Epithelial cell of proximal tubule (primary cell): ENCODE results near the gene SSRP1. TPM values are rescaled to one million over a fixed set of nuclear protein-coding genes. Genes with fewer than 3 reads are reported as not detected.

Experiments
- DNase-seq: peaks from one replicate; pipeline ENCODE4 v3.0.0-alpha.2; 2011; ENCODE audit warnings: low read depth
- H3K4me3 ChIP-seq: 2 replicates; pipeline ENCODE4 v1.5.1; 2011; ENCODE audit warnings: low read depth, mild to moderate bottlenecking, low read length
- CTCF ChIP-seq: conservative IDR thresholded peaks from 2 replicates; pipeline ENCODE4 v1.5.1; 2012; ENCODE audit warnings: low read depth, mild to moderate bottlenecking, low read length
- total RNA-seq: library from RNA; depleted of rRNA; stranded (reverse); fragments of >200 nt; gene quantifications from 2 replicates; pipeline ENCODE4 v1.2.3, GENCODE V29; 2015

Gene SSRP1
- total RNA-seq, 1 donor from 2014 or later: 141 TPM

- DNase-seq: no peak
- no peak overlapping the region for H3K4me3 ChIP-seq
- peak; percentile 64 for TF ChIP-seq CTCF
Observed at GRCh38 chr11:57345555-57346211, 10.0 kb upstream of the SSRP1 start.

- TF ChIP-seq CTCF: no peak
- H3K4me3 ChIP-seq: no peak overlapping the region
- DNase-seq: no peak
Observed at GRCh38 chr11:57344826-57345225, 9.1 kb upstream of the SSRP1 start.

GRCh38 chr11:57343825-57344224 lies 8.1 kb upstream of the SSRP1 start:
- no peak overlapping the region for H3K4me3 ChIP-seq
- TF ChIP-seq CTCF: no peak
- DNase-seq: no peak

- H3K4me3 ChIP-seq: no peak overlapping the region
- no peak for DNase-seq
- TF ChIP-seq CTCF: no peak
Observed at GRCh38 chr11:57342702-57343101, 7.0 kb upstream of the SSRP1 start.

- no peak overlapping the region for H3K4me3 ChIP-seq
- no peak for TF ChIP-seq CTCF
- DNase-seq: no peak
Observed at GRCh38 chr11:57341250-57341808, 5.6 kb upstream of the SSRP1 start.

- peak; percentile 44 for TF ChIP-seq CTCF
- no peak for DNase-seq
Observed at GRCh38 chr11:57340039-57340615, 4.4 kb upstream of the SSRP1 start.

GRCh38 chr11:57339328-57339727 lies 3.6 kb upstream of the SSRP1 start:
- TF ChIP-seq CTCF: no peak
- DNase-seq: no peak
- H3K4me3 ChIP-seq: no peak overlapping the region

More at GRCh38 chr11:57340039-57340615, 4.4 kb upstream of the SSRP1 start:
- H3K4me3 ChIP-seq: no peak overlapping the region
